Transverse colon (tissue), 4 donors: Measurements from ENCODE around the gene IRS4. TPM values are rescaled to one million over a fixed set of nuclear protein-coding genes. Genes with fewer than 3 reads are reported as not detected.
A peak's percentile ranks its signal among the peaks of the same experiment; 100 is the strongest.

Experiments
- DNase-seq: peaks from one replicate; pipeline ENCODE4 v3.0.0-alpha.2; 2019
- H3K27ac ChIP-seq, 4 donors: fragments of 200-600 bp; sonication (generic); 2 replicates each; pipeline ENCODE4 v1.5.1; 2016 to 2018; ENCODE audit warnings: inconsistent platforms in 4 of 4
- H3K27me3 ChIP-seq: fragments of 200-600 bp; sonication (generic); 2 replicates; pipeline ENCODE4 v1.5.1; 2017; ENCODE audit warnings: inconsistent platforms
- H3K36me3 ChIP-seq, 4 donors: fragments of 200-600 bp; sonication (generic); 2 replicates each; pipeline ENCODE4 v1.5.1; 2017 to 2019; ENCODE audit warnings: inconsistent platforms in 4 of 4
- H3K4me1 ChIP-seq, 4 donors: fragments of 200-600 bp; sonication (generic); 2 replicates each; pipeline ENCODE4 v1.5.1; 2017 to 2020; ENCODE audit warnings: inconsistent platforms in 4 of 4
- H3K4me3 ChIP-seq, 4 donors: fragments of 200-600 bp; sonication (generic); 1 replicate in 1 of 4; 2 replicates in 3 of 4; pipeline versions ENCODE4 v1.5.1 to v1.6.1; 2017 to 2019; ENCODE audit warnings: inconsistent platforms in 4 of 4
- H3K9me3 ChIP-seq, 2 donors: fragments of 200-600 bp; sonication (generic); 2 replicates each; pipeline ENCODE4 v1.5.1; 2017 to 2019; ENCODE audit warnings: inconsistent platforms in 2 of 2
- EP300 ChIP-seq: sonication (generic); formaldehyde crosslinking; IDR thresholded peaks from one replicate; pipeline ENCODE4 v1.6.1; 2017; ENCODE audit warnings: antibody characterized with exemption, low read depth
- POLR2A ChIP-seq: fragments of 450-650 bp; IDR thresholded peaks from one replicate; pipeline ENCODE4 v1.6.1; 2016; ENCODE audit warnings: antibody characterized with exemption, mild to moderate bottlenecking, moderate library complexity
- POLR2AphosphoS5 ChIP-seq, 3 donors: sonication (generic); formaldehyde crosslinking; IDR thresholded peaks; one replicate each; pipeline ENCODE4 v1.6.1; 2016; ENCODE audit warnings: antibody characterized with exemption in 3 of 3
- WGBS, 2 donors: methylation state at CpG; one replicate each; pipeline ENCODE4 v1.1.5; 2018; ENCODE audit warnings: low coverage in 1 of 2; 5-methylcytosine and 5-hydroxymethylcytosine counted together
- in situ Hi-C, 4 donors: fragments of 200-750 bp; cut with MboI; loops; one replicate each; pipeline versions ENCODE4 v1.15.0 to v1.15.1; 2017; ENCODE audit warnings: low sequenced_read_pairs in 3 of 4, low pct_ligation_motif_present in 1 of 4, low pct_unique_long_range_greater_than_20kb in 1 of 4
- intact Hi-C: fragments of 100-400 bp; cut with DNase I; formaldehyde crosslinking; loops from one replicate; pipeline ENCODE4 v1.15.1; 2023; ENCODE audit warnings: low total_unique reads
- total RNA-seq, 4 donors: library from RNA; depleted of rRNA; stranded (reverse); fragments of >200 nt; gene quantifications; one replicate each; pipeline ENCODE4 v1.1.0, GENCODE V29; 2016
- TF ChIP-seq, protein P1 (sequence below), 5 experiments: fragments of 200-600 bp in 3 of 5; fragments of 450-650 bp in 2 of 5; sonication (generic) in 3 of 5; IDR thresholded peaks; 1 replicate in 2 of 5; 2 replicates in 3 of 5; pipeline ENCODE4 v1.5.1; 2016 to 2017; ENCODE audit warnings: antibody characterized with exemption in 5 of 5, inconsistent platforms in 3 of 5, mild to moderate bottlenecking in 2 of 5, moderate library complexity in 1 of 5

Gene IRS4
- total RNA-seq, 4 donors from 2014 or later, result not detected

DNA sequence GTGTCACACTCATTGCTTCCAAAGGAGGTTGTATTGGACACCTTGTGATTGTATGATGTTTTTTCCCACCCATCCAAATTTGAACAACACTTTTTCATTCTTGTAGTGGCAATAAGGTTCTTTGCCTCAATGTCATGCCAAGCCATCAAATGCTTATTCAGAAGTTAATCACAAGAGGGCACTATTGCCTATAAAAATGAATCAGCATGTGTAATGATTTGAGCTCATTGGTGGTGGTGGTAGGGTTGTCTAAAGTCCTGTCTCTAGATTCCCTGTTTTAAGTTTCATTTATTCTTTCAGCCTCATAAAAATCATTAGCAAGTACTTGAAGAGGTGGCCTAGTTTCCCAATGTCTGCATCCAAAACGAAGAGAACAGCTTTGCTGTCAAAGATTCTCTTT, 37.0 kb downstream of the IRS4 start:
- 17% methylated on average over 1 of the region's 1 CpG; no CpG with 5 or more reads in 1 of the 2 donors for WGBS, 2 donors
- no peak overlapping the region for H3K27ac ChIP-seq
- intact Hi-C loops, result no loop called here

GRCh38 chrX:108696690-108697089, 39.7 kb downstream of the IRS4 start:
- no peak for DNase-seq
- TF ChIP-seq POLR2A, result no peak
- TF ChIP-seq, protein P1, sequence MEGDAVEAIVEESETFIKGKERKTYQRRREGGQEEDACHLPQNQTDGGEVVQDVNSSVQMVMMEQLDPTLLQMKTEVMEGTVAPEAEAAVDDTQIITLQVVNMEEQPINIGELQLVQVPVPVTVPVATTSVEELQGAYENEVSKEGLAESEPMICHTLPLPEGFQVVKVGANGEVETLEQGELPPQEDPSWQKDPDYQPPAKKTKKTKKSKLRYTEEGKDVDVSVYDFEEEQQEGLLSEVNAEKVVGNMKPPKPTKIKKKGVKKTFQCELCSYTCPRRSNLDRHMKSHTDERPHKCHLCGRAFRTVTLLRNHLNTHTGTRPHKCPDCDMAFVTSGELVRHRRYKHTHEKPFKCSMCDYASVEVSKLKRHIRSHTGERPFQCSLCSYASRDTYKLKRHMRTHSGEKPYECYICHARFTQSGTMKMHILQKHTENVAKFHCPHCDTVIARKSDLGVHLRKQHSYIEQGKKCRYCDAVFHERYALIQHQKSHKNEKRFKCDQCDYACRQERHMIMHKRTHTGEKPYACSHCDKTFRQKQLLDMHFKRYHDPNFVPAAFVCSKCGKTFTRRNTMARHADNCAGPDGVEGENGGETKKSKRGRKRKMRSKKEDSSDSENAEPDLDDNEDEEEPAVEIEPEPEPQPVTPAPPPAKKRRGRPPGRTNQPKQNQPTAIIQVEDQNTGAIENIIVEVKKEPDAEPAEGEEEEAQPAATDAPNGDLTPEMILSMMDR (IDR thresholded peaks at IDR 0.05), result no peak
- TF ChIP-seq EP300, result no peak
- TF ChIP-seq POLR2AphosphoS5 (IDR thresholded peaks at IDR 0.05), result no peak
- Histone ChIP-seq H3K36me3 (no peaks in the 10 kb centered on the region), H3K4me3 (no peak overlapping the region), H3K27ac (no peak overlapping the region), H3K27me3 (no peaks in the 10 kb centered on the region), H3K4me1 (no peaks in the 10 kb centered on the region), H3K9me3 (no peaks in the 10 kb centered on the region)
- intact Hi-C loops, result no loop called here
- 82 to 95% methylated on average over 3 of the region's 3 CpGs for WGBS, 2 donors
- in situ Hi-C loops, result no loop called here

More for the DNA sequence above, 37.0 kb downstream of the IRS4 start:
- Histone ChIP-seq H3K36me3 (no peaks in the 10 kb centered on the region), H3K9me3 (no peaks in the 10 kb centered on the region), H3K4me1 (no peaks in the 10 kb centered on the region), H3K4me3 (no peak overlapping the region), H3K27me3 (no peaks in the 10 kb centered on the region)
- DNase-seq, result no peak
- no peak for TF ChIP-seq EP300
- TF ChIP-seq, protein P1 (IDR thresholded peaks at IDR 0.05), result peak in 2 of 5 experiments; percentile 11 to 22
- in situ Hi-C loops, result no loop called here
